Endothelial cell of umbilical vein (primary cell): ENCODE results near the gene HPGDS. TPM values are rescaled to one million over a fixed set of nuclear protein-coding genes. Genes with fewer than 3 reads are reported as not detected.

ENCODE experiments used
- BruUV-seq: library from RNA; stranded (reverse); fragments of 400-500 nt; replicated peaks from 2 replicates; lab custom pipeline; 2021; lab: Mats Ljungman, UMichigan
- CTCF ChIA-PET: fragments of 300-600, 350-600 bp; sonication (Branson Sonifier 250); formaldehyde crosslinking; loops from one replicate; lab custom pipeline; 2021; ENCODE audit warnings: antibody characterized with exemption, inconsistent platforms; lab: Charles Lee
- POLR2A ChIA-PET: fragments of 300-600, 350-600 bp; sonication (Branson Sonifier 250); formaldehyde crosslinking; loops from one replicate; lab custom pipeline; 2021; ENCODE audit warnings: antibody characterized with exemption, inconsistent platforms; lab: Charles Lee
- DNase-seq: peaks from one replicate; pipeline ENCODE4 v3.0.0-alpha.2; 2011; ENCODE audit warnings: low read depth, low spot score
- FAIRE-seq: peaks from 2 replicates; lab custom pipeline; 2011; peaks lifted over from hg19 to GRCh38; lab: Jason Lieb, UNC
- H2AFZ ChIP-seq: 2 replicates; pipeline ENCODE4 v1.6.0; 2012; ENCODE audit warnings: low read depth, low read length, control low read depth, inconsistent platforms
- H3K27ac ChIP-seq: 2 replicates; pipeline ENCODE4 v1.5.1; 2011; ENCODE audit warnings: low read depth, mild to moderate bottlenecking, control low read depth, low read length, moderate library complexity; ENCODE audit not compliant: insufficient read depth
- H3K27me3 ChIP-seq, 2 experiments: 2 replicates each; pipeline versions ENCODE4 v1.6.0 to v1.6.1; 2011; ENCODE audit warnings: low read length in 2 of 2, mixed read lengths in 1 of 2; ENCODE audit not compliant: control insufficient read depth in 2 of 2, insufficient read depth in 2 of 2
- H3K36me3 ChIP-seq, 2 experiments: 2 replicates in 1 of 2; 3 replicates in 1 of 2; pipeline ENCODE4 v1.5.1; 2011; ENCODE audit warnings: low read length in 2 of 2, mild to moderate bottlenecking in 1 of 2, moderate library complexity in 1 of 2; ENCODE audit not compliant: control insufficient read depth in 2 of 2, insufficient read depth in 2 of 2; ENCODE audit errors: extremely low read depth in 1 of 2
- H3K4me1 ChIP-seq: 3 replicates; pipeline ENCODE4 v1.5.1; 2011; ENCODE audit warnings: mild to moderate bottlenecking, low read length; ENCODE audit not compliant: control insufficient read depth, insufficient read depth; ENCODE audit errors: extremely low read depth
- H3K4me2 ChIP-seq: 2 replicates; pipeline ENCODE4 v1.6.1; 2011; ENCODE audit warnings: low read length, control low read depth, mixed read lengths; ENCODE audit not compliant: insufficient read depth
- H3K4me3 ChIP-seq, 3 experiments: fragments of 200-600 bp in 1 of 3; sonication (generic), shearing (Covaris generic) in 1 of 3; replicated peaks in 1 of 3; 2 replicates each; pipeline ENCODE4 v1.5.1; 2011 to 2016; ENCODE audit warnings: control low read depth in 3 of 3, low read length in 3 of 3, mild to moderate bottlenecking in 2 of 3, inconsistent platforms in 1 of 3, low read depth in 1 of 3, moderate library complexity in 1 of 3; ENCODE audit not compliant: insufficient read depth in 1 of 3
- H3K79me2 ChIP-seq: 2 replicates; pipeline ENCODE4 v1.6.0; 2012; ENCODE audit warnings: low read length, inconsistent platforms; ENCODE audit not compliant: control insufficient read depth, insufficient read depth
- H3K9ac ChIP-seq: replicated peaks from 2 replicates; pipeline ENCODE3; 2011; ENCODE audit warnings: low read length, control low read depth; ENCODE audit not compliant: insufficient read depth; ENCODE audit errors: extremely low read depth
- H3K9me1 ChIP-seq: replicated peaks from 3 replicates; pipeline ENCODE4 v1.6.0; 2011; ENCODE audit warnings: mild to moderate bottlenecking, low read length; ENCODE audit not compliant: control insufficient read depth, insufficient read depth; ENCODE audit errors: extremely low read depth
- H3K9me3 ChIP-seq: replicated peaks from 2 replicates; pipeline ENCODE4 v1.5.1; 2012; ENCODE audit warnings: low read length, inconsistent platforms; ENCODE audit not compliant: control insufficient read depth, insufficient read depth
- H4K20me1 ChIP-seq: replicated peaks from 2 replicates; pipeline ENCODE3; 2011; ENCODE audit warnings: mild to moderate bottlenecking, low read length; ENCODE audit not compliant: control insufficient read depth, insufficient read depth; ENCODE audit errors: extremely low read depth
- CTCF ChIP-seq, 2 donors: IDR thresholded peaks; 1 replicate in 1 of 2; 2 replicates in 1 of 2; pipeline ENCODE4 v1.5.1; 2011; ENCODE audit warnings: low read length in 2 of 2, mild to moderate bottlenecking in 2 of 2, moderate library complexity in 2 of 2, control low read depth in 1 of 2, inconsistent platforms in 1 of 2, low read depth in 1 of 2; ENCODE audit not compliant: insufficient read depth in 1 of 2; ENCODE audit errors: extremely low read depth in 1 of 2
- EZH2 ChIP-seq: IDR thresholded peaks from 2 replicates; pipeline ENCODE4 v1.6.1; 2012; ENCODE audit warnings: borderline replicate concordance, low read depth, mild to moderate bottlenecking, moderate library complexity, low read length, inconsistent platforms; ENCODE audit not compliant: severe bottlenecking
- FOS ChIP-seq: IDR thresholded peaks from 2 replicates; pipeline ENCODE4 v1.6.1; 2011; ENCODE audit warnings: mild to moderate bottlenecking, low read length, moderate library complexity, borderline replicate concordance; ENCODE audit not compliant: insufficient read depth
- GATA2 ChIP-seq: IDR thresholded peaks from 2 replicates; pipeline ENCODE4 v1.7.0; 2011; ENCODE audit warnings: low read depth, mild to moderate bottlenecking, moderate library complexity, mixed read lengths, low read length; ENCODE audit not compliant: insufficient read length, insufficient read depth
- JUN ChIP-seq: IDR thresholded peaks from 2 replicates; pipeline ENCODE4 v1.6.1; 2011; ENCODE audit warnings: borderline replicate concordance, low read depth; ENCODE audit not compliant: insufficient read length, insufficient read depth
- MAX ChIP-seq: IDR thresholded peaks from 2 replicates; pipeline ENCODE4 v1.6.1; 2011; ENCODE audit not compliant: insufficient read depth, insufficient read length
- MYC ChIP-seq: IDR thresholded peaks from one replicate; pipeline ENCODE4 v1.6.1; 2011; ENCODE audit warnings: mild to moderate bottlenecking, low read depth, low read length
- POLR2A ChIP-seq: IDR thresholded peaks from 2 replicates; pipeline ENCODE4 v1.6.1; 2012; ENCODE audit warnings: low read depth, mild to moderate bottlenecking, control low read depth, low read length
- POLR2AphosphoS5 ChIP-seq: IDR thresholded peaks from 2 replicates; pipeline ENCODE4 v1.6.1; 2012; ENCODE audit warnings: low read depth, mild to moderate bottlenecking, control low read depth, low read length, moderate library complexity; ENCODE audit not compliant: insufficient read depth
- dilution Hi-C: fragments of 300-500 bp; cut with MboI; formaldehyde crosslinking; loops from one replicate; pipeline ENCODE4 v1.15.0; 2019; ENCODE audit warnings: low sequenced_read_pairs; ENCODE audit not compliant: extremely low pct_ligation_motif_present
- intact Hi-C: fragments of 100-400 bp; cut with micrococcal nuclease; formaldehyde crosslinking; loops from one replicate; pipeline ENCODE4 v1.10.0; 2022
- polyA plus RNA-seq, 4 experiments: library from polyadenylated mRNA; depleted of rRNA in 3 of 4; stranded (reverse) in 3 of 4; unstranded in 1 of 4; fragments of >200 nt; gene quantifications; 2 replicates each; pipeline versions ENCODE4 v1.2.1 to v1.2.3, GENCODE V29; 2011 to 2012; ENCODE audit warnings: missing spikeins in 1 of 4
- total RNA-seq: library from RNA; stranded (reverse); gene quantifications from 2 replicates; pipeline ENCODE4 v1.2.3, GENCODE V29; 2021

Gene HPGDS
- total and polyA plus RNA-seq, 2 donors (not counting 3 experiments of a cell fraction or from before 2014, with no cell fraction given), result not detected

GRCh38 chr4:94352163-94352562 lies 9.5 kb upstream of the HPGDS start:
- no peaks in the 10 kb centered on the region for H3K27me3 ChIP-seq
- DNase-seq, result peak; percentile 30
- H3K9me3 ChIP-seq, result no peaks in the 10 kb centered on the region
- no peak overlapping the region for H3K27ac ChIP-seq
- BruUV-seq, result no TSS peak
- CTCF ChIA-PET, result interaction anchor here (1.0 to 1.5 kb wide), 4 partner anchors 8 to 55 kb away, joined by 3 to 5 read pairs (median 4); no protein-coding TSS in a partner anchor
- no peak overlapping the region for H3K9ac ChIP-seq
- peaks cover 12% of the 10 kb centered on the region for H3K4me1 ChIP-seq
- H3K4me2 ChIP-seq, result peak overlapping the region; percentile 76
- H4K20me1 ChIP-seq, result no peaks in the 10 kb centered on the region
- peak overlapping the region in 1 of 3 experiments; percentile 24 for H3K4me3 ChIP-seq
- dilution Hi-C loops, result no loop called here
- peak overlapping the region; percentile 63 for H2AFZ ChIP-seq
- no peaks in the 10 kb centered on the region for H3K79me2 ChIP-seq
- no peaks in the 10 kb centered on the region for H3K36me3 ChIP-seq
- peak; percentile 79 for FAIRE-seq
- no peaks in the 10 kb centered on the region for H3K9me1 ChIP-seq
- POLR2A ChIA-PET, result no interaction called here
- TF ChIP-seq POLR2A (no peak), JUN (no peak), MAX (no peak)
- intact Hi-C loops, result no loop called here

- ChIA-PET CTCF (interaction anchor here (1.0 kb wide), 1 partner anchor 12 kb away, joined by 4 read pairs; no protein-coding TSS in a partner anchor), POLR2A (no interaction called here)
- Histone ChIP-seq H3K4me2 (no peak overlapping the region), H3K9ac (no peak overlapping the region), H3K4me3 (no peak overlapping the region), H3K9me3 (no peaks in the 10 kb centered on the region), H3K79me2 (no peaks in the 10 kb centered on the region), H4K20me1 (no peaks in the 10 kb centered on the region), H3K27me3 (no peaks in the 10 kb centered on the region), H3K4me1 (peaks cover 12% of the 10 kb centered on the region), H3K36me3 (no peaks in the 10 kb centered on the region), H3K27ac (no peak overlapping the region), H2AFZ (no peak overlapping the region), H3K9me1 (no peaks in the 10 kb centered on the region)
- intact Hi-C loops (no loop called here), dilution Hi-C loops (no loop called here)
- no TSS peak for BruUV-seq
- FAIRE-seq (peak; percentile 15), DNase-seq (no peak)
- no peak for TF ChIP-seq FOS
- TF ChIP-seq EZH2, result no peak
- TF ChIP-seq JUN, result no peak
- TF ChIP-seq POLR2A, result no peak
- TF ChIP-seq CTCF (IDR thresholded peaks at IDR 0.05; ENCODE audit: extremely low read depth in 1 of 2, insufficient read depth in 1 of 2, low read depth in 1 of 2, low read length in 2 of 2), result no peak
- no peak for TF ChIP-seq MYC
- no peak for TF ChIP-seq MAX
- TF ChIP-seq GATA2, result no peak
- TF ChIP-seq POLR2AphosphoS5, result no peak
Measured at GRCh38 chr4:94351319-94351718, 8.7 kb upstream of the HPGDS start.
